GM19455 (cell line): Measurements from ENCODE around the gene MRPL36.
"Not testable (repeated sequence)": the region's sequence is repeated elsewhere in the genome, so short reads cannot be mapped to it uniquely, and the experiment has no call there.

ENCODE experiments used
- ATAC-seq: cut with Tn5 transposase; IDR thresholded peaks from one replicate; pipeline ENCODE4 v1.9.1; 2021; ENCODE audit not compliant: unreplicated experiment

Gene MRPL36

DNA sequence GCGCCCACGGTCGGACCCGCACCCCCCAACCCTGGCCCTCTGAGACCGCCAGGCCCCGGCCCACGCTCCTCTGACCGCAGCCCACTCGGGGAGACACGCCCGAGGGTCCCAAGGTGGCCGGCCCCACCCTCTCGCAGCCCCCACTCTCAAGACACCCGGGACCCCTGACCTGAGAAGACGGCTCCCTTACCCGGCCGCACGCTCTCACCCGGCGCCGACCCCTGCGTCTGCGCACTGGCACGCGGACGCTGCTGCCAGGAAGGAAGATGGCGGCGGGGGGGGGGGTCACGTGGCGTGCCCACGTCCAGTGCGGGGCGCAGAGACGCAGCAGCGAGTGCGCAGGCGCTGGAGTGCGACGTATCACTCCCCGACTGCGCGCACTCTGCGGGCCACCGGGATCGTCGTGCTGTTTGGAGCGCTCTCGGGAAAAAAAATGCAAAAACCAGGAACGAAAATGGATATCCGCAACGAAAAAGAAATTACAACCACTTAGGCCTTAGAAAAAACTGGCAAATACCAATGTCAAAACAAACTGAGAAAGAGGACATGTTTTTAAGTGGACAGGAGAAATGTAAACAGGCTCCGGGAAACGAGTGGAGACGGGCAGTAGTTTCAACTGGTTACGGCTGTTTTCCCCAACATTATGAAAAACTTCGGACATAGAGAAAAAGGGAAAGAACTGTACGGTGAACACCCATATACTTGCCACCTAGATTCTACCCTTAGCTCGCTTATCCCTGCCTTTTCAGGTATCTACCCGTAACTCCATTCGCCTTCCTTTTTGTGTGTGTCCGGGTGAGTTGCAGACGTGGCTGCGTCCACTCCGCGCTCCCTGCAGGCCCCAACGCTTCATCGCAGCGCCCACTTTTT lies at the start of gene MRPL36:
MRPL36 (minus strand) TSS at position 236 of the 870 bp plus-strand sequence. CDS start 902 bp downstream, outside the sequence.
- ATAC-seq = peak; percentile 46

DNA sequence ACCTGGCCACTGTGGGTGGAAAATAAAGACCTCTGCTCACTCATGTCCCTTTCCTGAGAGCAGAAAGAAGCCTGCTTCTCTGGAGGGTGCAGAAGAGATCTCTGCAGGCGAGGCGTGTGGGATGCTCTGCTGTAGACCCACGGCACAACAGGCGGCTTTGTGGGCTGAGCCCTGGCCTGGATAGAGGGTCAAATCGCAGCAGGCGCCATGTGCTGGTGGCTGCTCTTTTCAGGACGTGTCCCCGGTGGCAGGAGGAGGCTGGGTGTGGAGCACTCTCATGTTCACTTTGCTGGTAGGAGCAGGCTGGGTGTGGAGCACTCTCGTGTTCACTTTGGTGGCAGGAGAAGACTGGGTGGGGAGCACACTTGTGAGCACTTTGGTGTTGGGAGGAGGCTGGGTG lies 48.0 kb upstream of the MRPL36 start:
- ATAC-seq = no peak

DNA sequence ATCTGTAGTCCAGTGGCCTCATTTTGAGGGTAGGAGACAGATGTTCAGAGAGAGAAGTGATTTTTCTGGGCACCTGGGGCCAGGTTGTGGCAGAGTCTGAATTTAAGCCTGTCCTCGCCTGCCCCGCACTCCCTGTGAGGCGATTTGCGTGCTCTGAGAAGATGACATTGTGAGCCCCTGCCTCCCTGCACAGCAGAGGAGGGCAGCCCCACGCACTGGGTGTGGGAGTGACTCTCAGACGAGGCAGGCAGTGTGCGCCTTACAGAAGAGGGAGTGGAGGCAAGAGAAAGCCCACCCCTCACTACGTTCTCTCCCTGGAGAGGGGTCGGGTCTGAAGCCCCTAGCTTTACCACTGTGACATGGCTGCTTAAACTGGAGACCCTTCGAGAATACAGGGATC lies 47.4 kb upstream of the MRPL36 start:
- no peak for ATAC-seq

GRCh38 chr5:1846583-1846982 lies 46.9 kb upstream of the MRPL36 start:
- no peak for ATAC-seq

- ATAC-seq = no peak
Measured at GRCh38 chr5:1845696-1846095, 46.1 kb upstream of the MRPL36 start.

DNA sequence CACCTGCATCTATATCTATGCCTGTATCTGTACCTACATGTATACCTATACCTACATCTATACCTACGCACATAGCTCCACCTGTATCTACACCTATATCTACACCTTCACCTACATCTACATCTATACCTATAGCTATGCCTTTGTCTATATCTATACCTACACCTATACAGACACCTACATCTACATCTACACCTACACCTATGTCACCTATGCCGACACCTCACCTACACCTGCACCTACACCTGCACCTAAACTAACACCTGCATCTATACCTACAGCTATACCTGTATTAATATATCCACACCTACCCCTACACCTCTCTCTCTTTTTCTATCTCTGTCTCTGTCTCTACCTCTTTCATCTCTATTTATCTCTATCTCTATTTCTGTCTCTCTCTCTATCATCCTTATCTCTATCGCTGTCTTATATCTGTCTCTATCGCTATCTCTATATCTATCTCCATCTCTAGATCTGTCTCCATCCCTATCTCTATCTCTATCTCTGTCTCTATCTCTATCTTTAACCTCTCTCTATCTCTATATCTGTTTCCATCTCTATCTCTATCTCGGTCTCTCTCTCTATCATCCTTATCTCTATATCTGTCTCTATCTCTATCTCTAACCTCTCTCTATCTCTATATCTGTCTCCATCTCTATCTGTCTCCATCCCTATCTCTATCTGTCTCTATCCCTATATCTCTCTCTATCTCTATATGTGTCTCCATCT lies 45.2 kb upstream of the MRPL36 start:
- ATAC-seq = no peak

DNA sequence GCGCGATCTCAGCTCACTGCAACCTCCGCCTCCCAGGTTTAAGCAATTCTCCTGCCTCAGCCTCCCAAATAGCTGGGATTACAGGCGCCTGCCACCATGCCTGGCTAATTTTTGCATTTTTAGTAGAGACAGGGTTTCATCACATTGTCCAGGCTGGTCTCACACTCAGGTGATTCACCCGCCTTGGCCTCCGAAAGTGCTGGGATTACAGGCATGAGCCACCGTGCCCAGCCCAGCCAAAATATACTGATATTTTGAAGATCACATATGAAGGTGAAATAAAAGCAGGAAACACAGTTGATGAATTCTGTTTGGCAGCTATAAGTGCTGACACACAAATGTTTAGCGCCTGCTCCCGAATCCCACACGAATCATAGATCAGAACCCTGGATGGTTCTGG lies 44.1 kb upstream of the MRPL36 start:
- ATAC-seq = not testable (repeated sequence)

GRCh38 chr5:1842004-1842819 lies 42.6 kb upstream of the MRPL36 start:
- no peak for ATAC-seq

DNA sequence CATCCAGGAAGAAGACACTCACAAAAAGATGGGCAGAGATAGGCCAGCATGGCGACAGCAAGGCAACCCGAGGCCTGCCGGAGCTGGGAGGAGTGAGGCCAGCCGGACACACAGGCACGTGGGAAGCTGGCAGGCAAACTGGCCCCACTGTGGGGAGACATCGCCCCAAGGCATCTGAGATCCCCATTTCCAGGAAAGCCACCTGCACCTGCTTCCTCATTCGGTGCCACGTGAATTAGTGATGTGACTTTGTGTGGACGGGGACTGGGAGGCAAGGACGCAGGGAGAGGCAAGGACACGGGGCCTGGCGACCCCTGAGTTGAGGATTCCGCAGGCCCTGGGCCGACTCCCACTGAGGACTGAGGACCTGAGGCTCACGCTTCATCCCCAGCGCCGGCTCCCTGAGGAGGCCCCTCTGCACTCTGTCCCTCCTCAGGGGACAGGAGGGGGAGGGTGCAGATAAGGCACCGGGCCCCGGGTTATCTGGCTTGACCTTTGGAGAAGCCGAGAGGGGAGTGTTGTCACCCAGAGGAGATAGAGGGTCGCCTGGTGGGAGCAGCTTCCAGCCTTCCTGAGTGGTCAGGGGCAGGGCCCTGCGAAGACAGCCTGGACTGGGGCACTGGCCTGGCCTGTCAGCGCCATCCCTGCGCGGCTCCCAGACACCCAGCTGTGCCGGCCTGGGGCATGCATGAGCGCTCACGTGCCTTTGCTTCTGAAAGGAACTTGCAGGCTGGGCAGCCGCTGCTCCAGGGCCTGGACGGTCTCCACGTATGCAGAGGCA lies 41.3 kb upstream of the MRPL36 start:
- ATAC-seq = no peak

DNA sequence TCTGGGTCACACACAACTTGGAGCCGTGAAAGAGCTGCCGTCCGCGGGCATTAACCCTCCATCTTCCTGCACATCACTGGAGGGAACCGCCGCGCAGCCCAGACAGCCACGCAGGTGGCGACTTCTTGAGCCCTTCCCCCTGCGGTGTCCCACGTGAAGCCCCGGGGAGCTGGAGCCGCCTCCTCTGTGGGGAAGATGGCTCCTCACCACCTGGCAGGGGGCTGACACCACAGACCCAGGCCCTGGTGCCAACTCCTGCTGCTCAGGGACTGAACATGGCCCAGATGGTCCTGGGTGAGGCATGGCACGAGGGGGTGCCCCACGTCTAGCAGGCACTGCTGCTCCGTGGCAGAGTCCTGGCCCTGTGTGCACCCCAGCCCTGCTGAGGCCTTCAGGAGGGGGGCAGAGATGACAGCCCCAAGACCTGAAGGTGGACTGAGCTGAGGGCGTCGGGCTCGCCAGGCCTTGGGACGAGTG lies 40.5 kb upstream of the MRPL36 start:
- no peak for ATAC-seq

DNA sequence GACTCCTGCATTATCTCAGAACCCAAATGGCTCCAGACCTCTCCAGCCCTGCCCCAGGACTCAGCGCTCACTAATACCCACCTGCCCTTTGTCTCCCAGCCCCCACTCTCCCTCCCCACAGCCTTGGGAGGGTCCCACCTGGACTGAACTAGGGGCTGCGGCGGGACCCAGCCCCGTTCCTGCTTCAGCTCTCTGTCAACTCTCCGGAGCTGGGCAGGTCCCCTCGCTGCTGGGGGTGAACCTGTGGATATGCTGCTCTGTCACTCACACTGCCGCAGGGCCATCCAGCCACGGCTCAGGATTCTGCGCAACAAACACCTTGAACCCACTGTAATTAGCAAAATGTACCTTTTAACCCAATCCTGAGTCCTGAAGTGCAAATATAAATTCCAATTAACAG lies 38.4 kb upstream of the MRPL36 start:
- no peak for ATAC-seq

- ATAC-seq = no peak
Measured at GRCh38 chr5:1836891-1837880, 37.5 kb upstream of the MRPL36 start.

DNA sequence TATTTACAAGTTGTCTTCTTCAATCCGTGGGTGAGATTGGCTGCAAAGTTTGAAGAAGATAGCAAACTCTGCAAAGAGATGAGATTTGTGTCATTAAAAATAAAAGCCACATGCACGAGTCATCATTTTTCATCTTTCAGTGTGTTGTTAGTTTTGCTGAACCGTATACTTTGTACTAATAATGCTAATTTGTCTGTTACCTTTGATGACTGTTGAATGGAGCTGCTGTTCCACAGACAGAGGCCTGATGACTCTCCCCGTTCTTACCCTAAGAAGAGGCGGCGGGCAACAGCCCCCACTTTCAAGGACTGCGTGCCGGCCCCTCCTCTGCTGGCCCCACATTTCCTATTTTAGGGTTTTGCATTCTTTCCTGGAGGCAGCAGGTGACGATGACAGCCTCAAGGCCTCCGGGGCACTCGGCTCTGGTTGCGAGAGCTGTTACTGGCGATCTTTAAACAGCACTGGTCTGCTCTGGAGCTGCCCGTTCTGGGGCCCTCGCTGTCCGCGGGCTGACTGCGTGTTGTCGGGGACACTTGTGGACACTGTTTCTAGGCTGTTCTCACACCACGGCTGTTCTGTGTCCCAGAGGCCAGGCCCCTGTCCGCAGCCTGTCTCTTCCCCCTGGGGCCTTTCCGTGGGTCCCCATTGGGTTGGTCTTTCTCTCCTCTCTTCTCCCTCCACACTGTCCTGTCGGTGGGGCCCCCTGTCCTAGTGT lies 36.7 kb upstream of the MRPL36 start:
- ATAC-seq = no peak

GRCh38 chr5:1835431-1835830 lies 35.8 kb upstream of the MRPL36 start:
- ATAC-seq = no peak

DNA sequence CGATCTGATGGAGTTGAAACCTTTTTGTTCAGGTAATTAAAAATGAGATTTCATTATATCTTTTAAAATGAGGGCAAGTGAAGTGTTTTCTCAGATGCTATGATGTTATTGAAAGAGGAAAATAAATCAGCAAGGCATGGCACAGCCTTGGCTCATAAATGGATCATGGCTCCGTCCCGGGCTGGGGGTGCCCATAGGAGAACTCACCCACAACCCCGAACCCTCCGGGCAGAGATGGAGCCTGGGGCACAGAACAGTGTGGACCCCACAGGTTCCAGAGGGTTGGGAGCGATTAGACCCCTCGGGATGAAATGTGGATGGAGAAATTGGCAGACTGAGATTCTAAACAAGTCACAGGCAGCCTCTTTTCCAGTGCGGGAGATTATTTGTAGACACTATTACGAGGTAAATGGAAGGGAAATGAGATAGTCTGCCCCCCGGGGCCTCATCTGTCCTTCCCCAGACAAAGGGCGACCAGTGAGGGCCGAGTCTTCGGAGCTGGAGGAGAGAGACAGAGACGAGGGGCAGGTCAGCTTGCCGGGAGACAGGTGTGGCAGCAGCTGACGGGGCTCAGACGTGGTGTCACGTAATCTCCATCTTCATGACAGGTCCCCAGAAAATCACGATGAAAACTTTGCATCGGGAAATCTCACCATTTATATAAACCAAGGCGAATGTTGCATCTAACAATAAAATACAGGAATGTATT lies 35.2 kb upstream of the MRPL36 start:
- no peak for ATAC-seq

DNA sequence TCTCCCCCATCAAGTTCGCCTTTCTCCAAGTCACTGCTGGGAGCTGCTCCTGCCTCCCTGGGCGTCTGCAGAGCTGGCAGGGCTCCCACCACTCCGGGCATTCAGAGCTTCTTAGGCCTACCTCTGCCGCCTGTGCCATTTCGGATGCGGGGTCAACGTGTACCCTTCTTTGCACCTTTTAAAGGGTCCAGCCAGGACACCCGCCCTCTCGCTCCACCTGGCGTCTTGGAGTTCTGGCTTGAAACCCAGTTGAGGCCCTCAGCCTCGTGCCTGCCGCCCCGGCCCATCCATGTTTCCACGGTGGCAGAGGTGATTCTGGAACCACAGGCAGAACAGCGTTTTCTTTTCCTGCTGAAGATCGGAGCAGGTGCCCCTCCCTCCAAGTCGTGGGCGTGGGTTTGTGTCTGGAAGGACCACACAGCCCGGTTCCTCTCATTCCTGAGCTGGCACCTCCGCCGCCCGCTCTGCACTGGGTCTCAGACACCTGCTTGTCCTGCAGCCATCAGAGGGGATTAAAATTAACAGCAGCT lies 34.5 kb upstream of the MRPL36 start:
- ATAC-seq = no peak

DNA sequence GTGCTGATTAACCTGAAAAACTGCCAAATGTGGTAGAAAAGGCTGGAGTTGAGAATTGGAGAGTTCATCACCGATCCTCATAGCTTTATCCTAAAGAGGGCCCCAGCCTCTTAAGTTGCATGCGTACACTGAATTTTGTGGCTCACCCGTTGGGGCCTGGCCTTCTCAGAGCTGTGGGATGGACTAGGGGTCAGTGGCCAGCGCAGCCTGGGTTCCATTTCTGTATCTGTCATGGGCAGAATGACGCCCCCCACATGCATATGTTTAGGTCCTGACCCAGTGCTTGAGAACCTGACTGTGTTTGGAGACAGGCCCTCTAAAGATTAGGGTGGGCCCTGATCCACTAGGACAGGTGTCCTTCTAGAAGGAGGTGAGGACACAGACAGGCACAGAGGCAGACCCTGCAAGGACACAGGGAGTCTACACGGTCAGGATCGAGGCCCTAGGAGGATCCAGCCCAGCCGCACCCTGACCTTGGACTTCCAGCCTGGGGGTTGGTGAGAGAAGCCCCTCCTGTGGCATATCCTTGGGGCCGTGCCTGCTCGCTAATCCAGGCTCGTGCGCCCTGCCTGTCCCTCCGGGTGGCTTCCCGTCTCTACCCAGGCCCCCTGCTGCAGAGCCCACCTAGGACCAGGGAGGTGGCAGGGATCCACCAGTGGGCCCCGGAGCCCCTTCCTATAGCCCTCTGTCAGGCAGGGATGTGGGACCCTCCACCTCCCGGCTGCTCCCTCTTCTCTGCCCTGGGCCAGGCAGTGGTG lies 33.8 kb upstream of the MRPL36 start:
- ATAC-seq = no peak
